Esophagus muscularis mucosa (tissue), 3 donors: ENCODE results near the gene ICOS.

Experiments used
- CTCF ChIP-seq, 3 experiments: fragments of 200-600 bp in 2 of 3; fragments of 450-650 bp in 1 of 3; sonication (generic) in 2 of 3; IDR thresholded peaks; one replicate each; pipeline ENCODE4 v1.5.1; 2017 to 2019; ENCODE audit warnings: antibody characterized with exemption in 3 of 3, mild to moderate bottlenecking in 2 of 3, moderate library complexity in 1 of 3
- POLR2A ChIP-seq: fragments of 450-650 bp; IDR thresholded peaks from one replicate; pipeline ENCODE4 v1.6.1; 2017; ENCODE audit warnings: antibody characterized with exemption, moderate library complexity, mild to moderate bottlenecking, low read depth
- POLR2AphosphoS5 ChIP-seq, 2 donors: sonication (generic); formaldehyde crosslinking; IDR thresholded peaks; one replicate each; pipeline ENCODE4 v1.6.1; 2017; ENCODE audit warnings: antibody characterized with exemption in 2 of 2

- no peak for TF ChIP-seq CTCF (IDR thresholded peaks at IDR 0.05)
- no peak for TF ChIP-seq POLR2A
- TF ChIP-seq POLR2AphosphoS5 (IDR thresholded peaks at IDR 0.05), result no peak
Observed at GRCh38 chr2:203925512-203926158, 10.9 kb upstream of the ICOS start.
